Nephron (organoid): ENCODE measurements around the gene VWA5B1.

Experiments
- H3K27ac Mint-ChIP-seq, 3 experiments: 2 replicates each; pipeline ENCODE4 v1.8.0; 2020; ENCODE audit warnings: mixed read lengths in 3 of 3, mild to moderate bottlenecking in 2 of 3, moderate library complexity in 1 of 3
- H3K27me3 Mint-ChIP-seq: 2 replicates; pipeline ENCODE4 v1.8.0; 2021; ENCODE audit warnings: low read depth, mild to moderate bottlenecking, moderate library complexity, mixed read lengths
- H3K36me3 Mint-ChIP-seq: 2 replicates; pipeline ENCODE4 v1.8.0; 2020; ENCODE audit warnings: low read depth, mixed read lengths
- H3K4me1 Mint-ChIP-seq: 2 replicates; pipeline ENCODE4 v1.8.0; 2020; ENCODE audit warnings: mixed read lengths
- H3K4me3 Mint-ChIP-seq, 3 experiments: 2 replicates each; pipeline ENCODE4 v1.8.0; 2020; ENCODE audit warnings: mild to moderate bottlenecking in 3 of 3, mixed read lengths in 3 of 3, moderate library complexity in 2 of 3
- H3K9me3 Mint-ChIP-seq: 2 replicates; pipeline ENCODE4 v1.8.0; 2020; ENCODE audit warnings: mixed read lengths
- CTCF ChIP-seq, 3 experiments: fragments of 200-600 bp; sonication (generic); IDR thresholded peaks; one replicate each; pipeline ENCODE4 v1.5.0; 2021; ENCODE audit warnings: antibody characterized with exemption in 3 of 3; ENCODE audit not compliant: unreplicated experiment in 3 of 3

Gene VWA5B1

GRCh38 chr1:20343149-20343937 is 52.7 kb downstream of the VWA5B1 start:
- Mint-ChIP-seq H3K4me1 (no peaks in the 10 kb centered on the region), H3K27ac (peak overlapping the region in 2 of 3 experiments; percentile 32 to 49), H3K9me3 (peaks cover 5% of the 10 kb centered on the region), H3K36me3 (peaks cover 4% of the 10 kb centered on the region), H3K4me3 (peak overlapping the region; percentile 26 to 70 (median 51)), H3K27me3 (peaks cover 20% of the 10 kb centered on the region)
- no peak for TF ChIP-seq CTCF (IDR thresholded peaks at IDR 0.05; ENCODE audit: unreplicated experiment in 3 of 3)

GRCh38 chr1:20343938-20344302 is 53.2 kb downstream of the VWA5B1 start:
- peak overlapping the region in 2 of 3 experiments; percentile 32 to 49 for H3K27ac Mint-ChIP-seq
- peaks cover 5% of the 10 kb centered on the region for H3K9me3 Mint-ChIP-seq
- H3K36me3 Mint-ChIP-seq = peaks cover 4% of the 10 kb centered on the region
- no peak for TF ChIP-seq CTCF (IDR thresholded peaks at IDR 0.05; ENCODE audit: unreplicated experiment in 3 of 3)
- peak overlapping the region; percentile 26 to 70 (median 51) for H3K4me3 Mint-ChIP-seq
- H3K4me1 Mint-ChIP-seq = no peaks in the 10 kb centered on the region
- H3K27me3 Mint-ChIP-seq = peaks cover 20% of the 10 kb centered on the region

GRCh38 chr1:20344738-20345137 is 54.1 kb downstream of the VWA5B1 start:
- no peaks in the 10 kb centered on the region for H3K4me1 Mint-ChIP-seq
- H3K9me3 Mint-ChIP-seq = peaks cover 5% of the 10 kb centered on the region
- peaks cover 17% of the 10 kb centered on the region for H3K27me3 Mint-ChIP-seq
- H3K36me3 Mint-ChIP-seq = peaks cover 4% of the 10 kb centered on the region
- no peak overlapping the region for H3K27ac Mint-ChIP-seq
- H3K4me3 Mint-ChIP-seq = peak overlapping the region in 2 of 3 experiments; percentile 15 to 60
- no peak for TF ChIP-seq CTCF (IDR thresholded peaks at IDR 0.05; ENCODE audit: unreplicated experiment in 3 of 3)

- Mint-ChIP-seq H3K27me3 (peaks cover 16% of the 10 kb centered on the region), H3K9me3 (peaks cover 5% of the 10 kb centered on the region), H3K4me3 (no peak overlapping the region), H3K36me3 (peaks cover 4% of the 10 kb centered on the region), H3K27ac (no peak overlapping the region), H3K4me1 (no peaks in the 10 kb centered on the region)
- no peak for TF ChIP-seq CTCF (IDR thresholded peaks at IDR 0.05; ENCODE audit: unreplicated experiment in 3 of 3)
These were observed 54.7 kb downstream of the VWA5B1 start for GRCh38 chr1:20345419-20345818.

- Mint-ChIP-seq H3K27ac (no peak overlapping the region), H3K4me3 (no peak overlapping the region), H3K36me3 (peaks cover 4% of the 10 kb centered on the region), H3K4me1 (no peaks in the 10 kb centered on the region), H3K27me3 (peaks cover 16% of the 10 kb centered on the region), H3K9me3 (peaks cover 8% of the 10 kb centered on the region)
- no peak for TF ChIP-seq CTCF (IDR thresholded peaks at IDR 0.05; ENCODE audit: unreplicated experiment in 3 of 3)
These were observed 55.8 kb downstream of the VWA5B1 start for GRCh38 chr1:20346433-20346832.

- no peak for TF ChIP-seq CTCF (IDR thresholded peaks at IDR 0.05; ENCODE audit: unreplicated experiment in 3 of 3)
- H3K9me3 Mint-ChIP-seq = peaks cover 8% of the 10 kb centered on the region
These were observed 57.0 kb downstream of the VWA5B1 start for GRCh38 chr1:20347699-20348098.

More at GRCh38 chr1:20347699-20348098, 57.0 kb downstream of the VWA5B1 start:
- no peaks in the 10 kb centered on the region for H3K4me1 Mint-ChIP-seq
- H3K4me3 Mint-ChIP-seq = no peak overlapping the region
- H3K27me3 Mint-ChIP-seq = peaks cover 12% of the 10 kb centered on the region
- peaks cover 4% of the 10 kb centered on the region for H3K36me3 Mint-ChIP-seq
- H3K27ac Mint-ChIP-seq = no peak overlapping the region
